Measurements from ENCODE around the gene SEC23IP. TPM values are rescaled to one million over a fixed set of nuclear protein-coding genes. Genes with fewer than 3 reads are reported as not detected.
"Not testable (repeated sequence)": the region's sequence is repeated elsewhere in the genome, so short reads cannot be mapped to it uniquely, and the experiment has no call there.

Gene SEC23IP
- 14.5 and 20.9 TPM in 2 replicates for polyA plus RNA-seq (2014; cell fraction: cytosol; rRNA removed)
- polyA plus RNA-seq (2014; cell fraction: nucleus; rRNA removed) = 10.6 and 20.8 TPM in 2 replicates

GRCh38 chr10:119892188-119893065, at the start of gene SEC23IP:
SEC23IP (plus strand) TSS chr10:119892730; CDS start chr10:119892783, 53 bp downstream.
- peak; percentile 97 for DNase-seq (ENCODE audit: low spot score)

GRCh38 chr10:119845656-119846055, 46.9 kb upstream of the SEC23IP start:
- DNase-seq (ENCODE audit: low spot score) = no peak

- DNase-seq (ENCODE audit: low spot score) = no peak
These were observed 43.3 kb upstream of the SEC23IP start for GRCh38 chr10:119849031-119849789.

- no peak for DNase-seq (ENCODE audit: low spot score)
These were observed 42.6 kb upstream of the SEC23IP start for GRCh38 chr10:119849944-119850343.

- DNase-seq (ENCODE audit: low spot score) = no peak
These were observed 40.3 kb upstream of the SEC23IP start for GRCh38 chr10:119852277-119852676.

DNA sequence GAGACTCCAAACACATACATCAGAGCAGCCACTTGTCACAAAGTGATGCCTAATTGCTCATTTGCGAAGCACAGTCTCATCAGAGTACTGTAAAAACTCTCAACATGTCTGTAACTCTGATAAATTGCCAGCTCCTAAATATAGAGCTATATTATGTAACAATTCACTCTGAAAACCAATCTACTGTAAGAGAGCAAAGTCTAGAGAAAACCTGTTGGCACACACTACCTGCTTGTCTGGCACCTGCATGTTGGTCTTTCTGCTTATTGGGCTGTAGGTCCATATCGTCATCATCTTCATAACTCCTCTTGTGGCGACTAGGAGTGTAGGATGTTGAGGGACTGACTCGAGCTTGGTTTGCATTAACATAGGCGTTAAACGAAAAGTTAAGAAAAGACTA, 39.7 kb upstream of the SEC23IP start:
- DNase-seq (ENCODE audit: low spot score) = no peak

GRCh38 chr10:119853574-119853973, 39.0 kb upstream of the SEC23IP start:
- DNase-seq (ENCODE audit: low spot score) = no peak

DNA sequence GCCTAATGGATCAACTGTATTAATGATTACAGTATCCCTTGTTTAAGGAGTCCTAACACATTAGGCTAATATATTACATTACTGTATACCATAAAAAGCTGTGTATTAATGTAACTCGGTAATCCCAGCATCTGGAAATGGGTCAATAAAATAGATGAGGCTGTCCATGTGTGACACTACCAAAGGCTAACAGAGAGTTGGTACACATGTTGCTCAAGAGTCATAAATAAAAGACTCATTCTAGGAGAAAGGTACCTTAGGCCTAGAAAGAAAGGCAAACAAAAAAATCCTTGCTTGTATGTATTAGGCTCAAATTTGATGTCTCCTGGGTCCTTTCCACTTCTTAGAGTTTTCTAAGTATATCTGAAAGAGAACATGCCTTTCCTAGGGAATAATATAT, 34.5 kb upstream of the SEC23IP start:
- DNase-seq (ENCODE audit: low spot score) = no peak

- peak; percentile 28 for DNase-seq (ENCODE audit: low spot score)
These were observed 32.9 kb upstream of the SEC23IP start for GRCh38 chr10:119859420-119860258.

DNA sequence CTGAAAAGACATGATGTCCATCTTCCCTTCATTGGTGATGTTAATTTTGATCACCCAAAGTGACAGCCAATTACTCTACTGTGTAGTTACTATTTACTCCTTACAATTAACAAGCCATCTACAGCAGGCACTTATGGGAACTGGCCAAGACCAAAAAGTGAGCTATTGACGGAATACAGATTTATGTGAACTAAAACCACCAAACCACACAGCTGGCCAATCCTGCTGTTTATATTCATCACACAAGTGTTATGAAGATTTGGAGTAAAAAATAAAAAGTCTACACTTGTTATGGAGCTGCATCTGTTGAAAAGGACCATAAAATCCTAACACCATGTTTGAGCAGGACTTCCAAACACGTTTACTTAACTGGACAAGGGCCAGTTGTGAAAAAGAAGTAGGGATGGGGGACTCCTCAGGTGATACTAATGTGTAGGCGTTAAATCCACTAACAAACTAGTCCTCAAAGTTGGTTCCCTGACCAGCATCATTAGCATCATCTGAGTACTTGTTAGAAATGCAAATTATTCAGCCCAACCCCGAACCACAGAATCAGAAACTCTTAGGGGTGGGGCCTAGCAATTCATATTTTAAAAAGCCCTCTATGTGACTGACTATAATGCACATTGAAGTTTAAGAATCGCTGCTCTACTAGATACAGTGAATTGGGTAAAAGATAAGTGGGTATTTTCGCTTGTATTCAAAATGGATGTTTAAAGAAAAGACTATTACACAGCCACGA, 31.5 kb upstream of the SEC23IP start:
- no peak for DNase-seq (ENCODE audit: low spot score)

- no peak for DNase-seq (ENCODE audit: low spot score)
These were observed 30.0 kb upstream of the SEC23IP start for GRCh38 chr10:119862524-119862923.

DNA sequence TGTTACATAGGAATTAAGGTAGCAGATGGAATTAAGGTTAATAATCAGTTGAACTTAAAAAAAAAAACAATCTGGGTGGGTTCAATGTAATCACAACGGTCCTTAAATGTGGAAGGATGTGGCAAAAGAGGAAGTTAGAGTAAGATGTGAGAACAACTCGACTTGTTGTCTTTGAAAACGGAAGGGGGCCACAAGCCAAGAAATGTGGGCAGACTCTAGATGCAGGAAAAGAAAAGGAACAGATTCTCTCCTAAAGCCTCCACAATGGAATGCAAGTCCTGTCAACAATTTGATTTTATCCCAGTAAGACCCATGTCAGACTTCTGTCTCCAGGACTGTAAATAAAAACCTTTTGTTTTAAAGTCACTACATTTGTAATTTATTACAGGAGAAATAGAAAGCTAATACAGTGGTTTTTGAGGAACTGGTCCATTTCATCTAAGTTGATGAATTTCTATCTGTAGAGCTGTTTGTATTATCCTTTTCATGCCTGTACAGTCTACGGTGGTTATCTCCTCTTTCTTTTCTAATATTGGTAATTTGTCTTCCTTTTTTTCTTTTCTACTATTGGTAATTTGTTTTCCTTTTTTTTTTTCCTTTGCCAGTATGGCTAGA, 28.5 kb upstream of the SEC23IP start:
- no peak for DNase-seq (ENCODE audit: low spot score)

GRCh38 chr10:119865699-119866240, 26.8 kb upstream of the SEC23IP start:
- DNase-seq (ENCODE audit: low spot score) = no peak

DNA sequence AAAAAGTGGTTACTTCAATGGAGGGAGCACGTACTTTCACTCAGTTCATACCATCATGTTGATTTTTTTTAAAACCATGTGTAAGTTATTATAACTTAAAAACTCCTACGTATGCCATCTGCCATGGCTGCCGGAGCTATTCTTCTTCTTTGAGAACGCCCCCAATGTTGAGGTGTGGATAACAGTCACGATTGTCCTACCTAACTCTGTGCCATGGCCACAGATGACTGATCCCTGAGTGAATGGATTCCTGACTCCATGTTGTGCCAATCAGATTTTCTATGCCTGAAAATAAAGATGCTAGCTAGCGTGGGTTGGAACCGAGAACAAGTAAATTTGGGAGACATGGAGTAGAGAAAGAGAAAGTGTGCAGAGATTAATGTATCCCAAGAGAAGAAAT, 25.2 kb upstream of the SEC23IP start:
- DNase-seq (ENCODE audit: low spot score) = no peak

GRCh38 chr10:119869398-119869797, 23.1 kb upstream of the SEC23IP start:
- DNase-seq (ENCODE audit: low spot score) = not testable (repeated sequence)

DNA sequence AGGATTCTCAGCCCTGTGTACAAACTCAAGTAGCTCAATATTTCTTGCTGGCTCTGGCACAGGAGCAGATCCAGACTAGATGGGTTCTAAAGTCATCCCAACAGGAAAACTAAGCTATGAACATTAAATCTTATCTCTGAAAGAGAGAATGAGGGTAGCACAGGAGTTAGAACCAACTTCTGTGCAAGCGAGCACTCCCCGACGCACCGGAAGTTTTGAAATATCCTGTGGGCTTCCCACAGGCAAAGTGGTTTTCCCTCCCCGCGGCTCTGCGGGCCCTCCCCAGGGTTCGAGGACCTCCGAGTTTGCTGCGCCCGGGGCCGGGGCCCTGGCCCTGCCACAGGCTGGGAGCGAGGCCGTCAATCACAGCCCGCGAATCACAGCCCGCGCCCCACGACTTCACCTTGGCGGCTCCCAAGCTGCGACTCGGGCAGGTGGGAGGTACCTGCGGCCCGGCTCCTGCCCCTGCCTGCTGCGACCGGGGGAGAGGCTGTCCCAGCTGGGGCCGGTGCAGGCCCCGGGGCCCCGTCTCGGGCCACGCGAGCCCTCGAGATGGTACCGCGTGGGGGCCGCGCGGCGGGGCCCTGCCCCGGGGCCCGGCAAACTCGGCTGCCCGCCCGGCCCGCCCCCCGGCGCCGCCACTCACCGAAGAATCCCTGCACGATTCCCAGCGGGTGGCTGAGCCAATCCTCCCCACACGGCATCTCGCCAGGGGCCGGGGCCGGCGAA, 20.5 kb upstream of the SEC23IP start:
- peak; percentile 27 for DNase-seq (ENCODE audit: low spot score)

GRCh38 chr10:119872610-119872859, 20.0 kb upstream of the SEC23IP start, which contains the start of gene MCMBP:
MCMBP (minus strand) TSS chr10:119872843; CDS start chr10:119872584, 259 bp downstream.
- no peak for DNase-seq (ENCODE audit: low spot score)

GRCh38 chr10:119872860-119873681, 19.5 kb upstream of the SEC23IP start:
- peak; percentile 86 for DNase-seq (ENCODE audit: low spot score)

- no peak for DNase-seq (ENCODE audit: low spot score)
These were observed 14.0 kb upstream of the SEC23IP start for GRCh38 chr10:119878524-119878923.

All from SK-N-DZ (cell line).